K562 (cell line): ENCODE data around the gene DDX41. TPM values are rescaled to one million over a fixed set of nuclear protein-coding genes. Genes with fewer than 3 reads are reported as not detected.

ENCODE experiments used
- CBX2 ChIP-seq: fragments of 200-600 bp; sonication (generic); IDR thresholded peaks from one replicate; pipeline ENCODE4 v1.6.1; 2012; ENCODE audit warnings: mild to moderate bottlenecking, low read length, inconsistent platforms; ENCODE audit not compliant: insufficient read depth, poor library complexity, severe bottlenecking
- CCNT2 ChIP-seq: IDR thresholded peaks from 2 replicates; pipeline ENCODE4 v1.6.1; 2011; ENCODE audit warnings: borderline replicate concordance, low read depth, mild to moderate bottlenecking, moderate library complexity, mixed read lengths, low read length; ENCODE audit not compliant: insufficient read length; ENCODE audit errors: extremely low read depth
- CREB1 ChIP-seq, 2 experiments: sonication (generic) in 1 of 2; formaldehyde crosslinking in 1 of 2; IDR thresholded peaks; 2 replicates each; pipeline versions ENCODE4 v1.6.1 to v1.8.0; 2012 to 2022; ENCODE audit warnings: inconsistent platforms in 1 of 2, mild to moderate bottlenecking in 1 of 2, missing genetic modification reagents in 1 of 2, moderate library complexity in 1 of 2
- CREM ChIP-seq: IDR thresholded peaks from 2 replicates; pipeline ENCODE4 v1.6.1; 2014; ENCODE audit warnings: antibody characterized with exemption, low read depth
- ETV6 ChIP-seq, 3 experiments: fragments of 150-350 bp in 1 of 3; sonication (generic) in 1 of 3; formaldehyde crosslinking in 1 of 3; IDR thresholded peaks; 2 replicates each; pipeline versions ENCODE4 v1.6.1 to v1.8.0; 2014 to 2022; ENCODE audit warnings: borderline replicate concordance in 2 of 3, low read depth in 2 of 3, antibody characterized with exemption in 1 of 3, low read length in 1 of 3, mild to moderate bottlenecking in 1 of 3, missing genetic modification reagents in 1 of 3
- HDAC1 ChIP-seq, 2 experiments: fragments of 450-650 bp; IDR thresholded peaks; 2 replicates each; pipeline ENCODE4 v1.6.1; 2016 to 2017; ENCODE audit warnings: inconsistent platforms in 1 of 2, mild to moderate bottlenecking in 1 of 2, moderate library complexity in 1 of 2
- SAFB2 ChIP-seq: fragments of 200-400 bp; formaldehyde crosslinking; IDR thresholded peaks from 2 replicates; pipeline ENCODE4 v1.6.1; 2018; ENCODE audit warnings: borderline replicate concordance, low read length, low read depth, moderate library complexity; ENCODE audit not compliant: severe bottlenecking
- SIN3A ChIP-seq, 2 experiments: fragments of 150-350 bp in 1 of 2; IDR thresholded peaks; 2 replicates each; pipeline ENCODE4 v1.6.1; 2011 to 2016; ENCODE audit warnings: borderline replicate concordance in 2 of 2, low read depth in 2 of 2, low read length in 2 of 2, mild to moderate bottlenecking in 2 of 2, moderate library complexity in 2 of 2; ENCODE audit not compliant: control insufficient read depth in 1 of 2
- THAP12 ChIP-seq: fragments of 250-450 bp; sonication (Bioruptor Pico); IDR thresholded peaks from 2 replicates; pipeline ENCODE4 v1.9.0; 2021; ENCODE audit warnings: mild to moderate bottlenecking, inconsistent platforms
- USF2 ChIP-seq: sonication (generic); formaldehyde crosslinking; IDR thresholded peaks from 2 replicates; pipeline ENCODE4 v1.5.0; 2020; ENCODE audit warnings: missing genetic modification reagents
- YY1 ChIP-seq, 3 experiments: IDR thresholded peaks; 2 replicates each; pipeline ENCODE4 v1.6.1; 2011; ENCODE audit warnings: low read length in 2 of 3, mild to moderate bottlenecking in 2 of 3, moderate library complexity in 2 of 3, borderline replicate concordance in 1 of 3, control low read depth in 1 of 3, low read depth in 1 of 3; ENCODE audit not compliant: insufficient read depth in 3 of 3, insufficient replicate concordance in 2 of 3, control insufficient read depth in 1 of 3, insufficient read length in 1 of 3; ENCODE audit errors: extremely low read depth in 1 of 3
- ZNF23 ChIP-seq: fragments of 250-450 bp; sonication (Bioruptor Pico); IDR thresholded peaks from 2 replicates; pipeline ENCODE4 v1.4.0; 2020; ENCODE audit warnings: mild to moderate bottlenecking
- ZNF3 ChIP-seq: fragments of 250-450 bp; sonication (Bioruptor Pico); IDR thresholded peaks from 2 replicates; pipeline ENCODE4 v1.5.0; 2021; ENCODE audit warnings: mild to moderate bottlenecking, moderate library complexity
- ZNF76 ChIP-seq: fragments of 250-450 bp; sonication (Bioruptor Pico); IDR thresholded peaks from 2 replicates; pipeline ENCODE4 v1.4.0; 2020; ENCODE audit warnings: mild to moderate bottlenecking, moderate library complexity, borderline replicate concordance
- polyA plus RNA-seq, 8 experiments: library from polyadenylated mRNA; depleted of rRNA in 4 of 8; stranded (reverse) in 5 of 8; unstranded in 3 of 8; fragments of >200 nt; fragmentation: Nextera tagmentation in 2 of 8; fragmentation: Illumina TruSeq in 1 of 8; extraction: Ambion mirVana in 2 of 8; extraction: Trizol in 1 of 8; gene quantifications; 2 replicates each; pipeline versions ENCODE4 v1.2.1 to v1.2.3, GENCODE V29; 2011 to 2014; ENCODE audit warnings: inconsistent platforms in 1 of 8, missing spikeins in 1 of 8
- total RNA-seq, 7 experiments: library from RNA; depleted of rRNA in 6 of 7; stranded (reverse); fragments of >200 nt in 6 of 7; fragmentation: Illumina TruSeq in 2 of 7; extraction: Trizol in 2 of 7; gene quantifications; 2 replicates each; pipeline versions ENCODE4 v1.2.1 to v1.2.3, GENCODE V29; 2011 to 2021; ENCODE audit warnings: low replicate concordance in 1 of 7
- TF ChIP-seq, protein P1 (sequence below): fragments of 450-650 bp; IDR thresholded peaks from 2 replicates; pipeline ENCODE4 v1.6.1; 2016; ENCODE audit warnings: missing biosample characterization, missing genetic modification characterization
- TF ChIP-seq, protein P2 (sequence below), 2 experiments: IDR thresholded peaks; 2 replicates each; pipeline ENCODE4 v1.6.1; 2012; ENCODE audit warnings: improper control_type of control experiment in 2 of 2, low read depth in 2 of 2, low read length in 2 of 2, borderline replicate concordance in 1 of 2

Gene DDX41
- total and polyA plus RNA-seq, 9 of the 15 experiments (the other 6 are each of a cell fraction or from before 2014, with no cell fraction given), result 38.2 to 284 (median 116) TPM

DNA sequence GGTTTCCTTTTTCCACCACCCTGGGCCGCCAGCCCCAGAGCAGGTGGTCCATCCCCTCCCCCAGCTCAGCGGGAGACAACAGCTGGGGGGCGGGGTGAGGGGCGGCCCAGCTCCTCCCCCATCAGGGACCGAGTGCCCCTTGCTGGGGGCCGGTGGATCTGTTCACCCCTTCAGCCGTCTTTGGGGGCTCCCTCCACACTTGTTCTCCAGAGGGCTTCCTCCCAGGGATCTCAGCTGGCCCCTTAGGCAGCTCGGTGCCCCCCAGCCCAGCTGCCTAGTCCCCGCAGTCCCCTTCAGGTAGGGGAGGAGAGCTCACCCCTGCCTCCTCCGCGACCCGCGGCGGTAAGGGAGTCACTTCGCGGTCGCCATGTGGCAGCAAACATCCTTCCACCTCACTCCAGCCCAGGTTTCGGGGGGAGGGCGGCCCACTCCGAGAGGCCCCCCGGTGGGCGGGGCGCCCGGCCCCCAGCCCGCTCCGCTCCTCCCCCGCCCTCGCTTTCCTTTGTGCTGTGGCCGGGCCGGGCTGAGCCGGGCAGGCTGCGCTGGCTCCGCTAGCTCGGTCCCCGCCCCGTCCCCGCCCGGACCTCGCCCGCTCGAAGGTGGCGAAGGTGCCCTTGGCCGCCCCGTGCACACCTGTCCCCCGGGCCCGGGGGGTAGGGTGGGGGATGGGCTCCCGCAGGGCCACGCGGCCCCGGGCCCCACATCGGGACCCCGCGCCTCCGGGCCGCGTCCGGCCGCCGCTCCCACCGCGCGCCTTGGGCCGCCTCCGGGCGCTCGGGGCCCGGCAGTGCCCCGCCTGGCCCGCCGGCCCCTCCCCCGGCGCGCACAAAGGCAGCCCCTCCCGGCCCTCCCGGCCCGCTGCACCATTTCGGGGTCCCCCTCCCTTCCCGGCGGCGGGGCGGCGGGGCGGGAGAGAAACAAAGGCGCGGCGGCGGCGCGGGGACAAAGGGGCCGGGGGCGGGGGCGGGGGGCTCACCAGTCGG lies 44.0 kb downstream of the DDX41 start (continued):
- TF ChIP-seq ETV6 (IDR thresholded peaks at IDR 0.05; ENCODE audit: borderline replicate concordance in 1 of 2, low read depth in 2 of 2, low read length in 1 of 2) (no peak), ETV6 (CRISPR knock-in tag; IDR thresholded peaks at IDR 0.05; ENCODE audit: borderline replicate concordance) (no peak), HDAC1 (IDR thresholded peaks at IDR 0.05) (peak in 1 of 2 experiments; percentile 18; a peak in 1 of 4 replicates), CREM (no peak), CBX2 (no peak), ZNF23 (CRISPR knock-in tag) (no peak), ZNF76 (no peak), CREB1 (IDR thresholded peaks at IDR 0.05) (no peak), CREB1 (CRISPR knock-in tag; IDR thresholded peaks at IDR 0.05) (no peak), USF2 (CRISPR knock-in tag) (no peak), THAP12 (CRISPR knock-in tag) (no peak), ZNF3 (no peak), SAFB2 (no peak), SIN3A (IDR thresholded peaks at IDR 0.05; ENCODE audit: borderline replicate concordance in 2 of 2, control insufficient read depth in 1 of 2, low read depth in 2 of 2, low read length in 2 of 2) (0 out of 4 replicates have a peak, but pooled peaks have one; percentile 30 to 42), YY1 (IDR thresholded peaks at IDR 0.05; ENCODE audit: borderline replicate concordance in 1 of 3, control insufficient read depth in 1 of 3, extremely low read depth in 1 of 3, insufficient read depth in 3 of 3, insufficient read length in 1 of 3, insufficient replicate concordance in 2 of 3, low read depth in 1 of 3, low read length in 2 of 3) (peak in 1 of 3 experiments; percentile 33), CCNT2 (peak; percentile 32)
- TF ChIP-seq, protein P1, sequence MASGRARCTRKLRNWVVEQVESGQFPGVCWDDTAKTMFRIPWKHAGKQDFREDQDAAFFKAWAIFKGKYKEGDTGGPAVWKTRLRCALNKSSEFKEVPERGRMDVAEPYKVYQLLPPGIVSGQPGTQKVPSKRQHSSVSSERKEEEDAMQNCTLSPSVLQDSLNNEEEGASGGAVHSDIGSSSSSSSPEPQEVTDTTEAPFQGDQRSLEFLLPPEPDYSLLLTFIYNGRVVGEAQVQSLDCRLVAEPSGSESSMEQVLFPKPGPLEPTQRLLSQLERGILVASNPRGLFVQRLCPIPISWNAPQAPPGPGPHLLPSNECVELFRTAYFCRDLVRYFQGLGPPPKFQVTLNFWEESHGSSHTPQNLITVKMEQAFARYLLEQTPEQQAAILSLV (tag), result no peak
- TF ChIP-seq, protein P2, sequence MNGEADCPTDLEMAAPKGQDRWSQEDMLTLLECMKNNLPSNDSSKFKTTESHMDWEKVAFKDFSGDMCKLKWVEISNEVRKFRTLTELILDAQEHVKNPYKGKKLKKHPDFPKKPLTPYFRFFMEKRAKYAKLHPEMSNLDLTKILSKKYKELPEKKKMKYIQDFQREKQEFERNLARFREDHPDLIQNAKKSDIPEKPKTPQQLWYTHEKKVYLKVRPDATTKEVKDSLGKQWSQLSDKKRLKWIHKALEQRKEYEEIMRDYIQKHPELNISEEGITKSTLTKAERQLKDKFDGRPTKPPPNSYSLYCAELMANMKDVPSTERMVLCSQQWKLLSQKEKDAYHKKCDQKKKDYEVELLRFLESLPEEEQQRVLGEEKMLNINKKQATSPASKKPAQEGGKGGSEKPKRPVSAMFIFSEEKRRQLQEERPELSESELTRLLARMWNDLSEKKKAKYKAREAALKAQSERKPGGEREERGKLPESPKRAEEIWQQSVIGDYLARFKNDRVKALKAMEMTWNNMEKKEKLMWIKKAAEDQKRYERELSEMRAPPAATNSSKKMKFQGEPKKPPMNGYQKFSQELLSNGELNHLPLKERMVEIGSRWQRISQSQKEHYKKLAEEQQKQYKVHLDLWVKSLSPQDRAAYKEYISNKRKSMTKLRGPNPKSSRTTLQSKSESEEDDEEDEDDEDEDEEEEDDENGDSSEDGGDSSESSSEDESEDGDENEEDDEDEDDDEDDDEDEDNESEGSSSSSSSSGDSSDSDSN (IDR thresholded peaks at IDR 0.05; ENCODE audit: borderline replicate concordance in 1 of 2, low read depth in 2 of 2, low read length in 2 of 2), result no peak
